ENCODE results near the gene CTCFL.
"Not testable (repeated sequence)": the region's sequence is repeated elsewhere in the genome, so short reads cannot be mapped to it uniquely, and the experiment has no call there.

The CTCFL gene

DNA sequence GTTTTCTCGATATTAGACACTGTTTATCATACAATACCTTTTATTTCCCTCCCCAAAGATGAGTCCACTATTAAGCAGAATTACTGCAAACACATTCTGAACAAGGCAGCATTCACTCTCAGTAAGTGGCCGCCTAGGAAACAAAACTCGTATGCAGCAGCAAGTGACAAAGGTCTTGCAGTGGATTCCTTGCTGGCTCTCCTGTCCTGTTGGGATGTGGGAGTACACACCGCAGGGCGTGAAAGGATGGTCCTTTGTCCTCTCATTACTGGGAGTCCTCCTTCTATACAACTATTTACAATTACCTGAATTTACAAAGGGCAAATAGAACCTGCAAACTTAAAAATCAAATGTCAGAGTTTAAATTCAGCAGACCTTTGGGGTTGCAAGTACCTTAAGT, 16.1 kb downstream of the CTCFL start:
- DNase-seq, result no peak

DNA sequence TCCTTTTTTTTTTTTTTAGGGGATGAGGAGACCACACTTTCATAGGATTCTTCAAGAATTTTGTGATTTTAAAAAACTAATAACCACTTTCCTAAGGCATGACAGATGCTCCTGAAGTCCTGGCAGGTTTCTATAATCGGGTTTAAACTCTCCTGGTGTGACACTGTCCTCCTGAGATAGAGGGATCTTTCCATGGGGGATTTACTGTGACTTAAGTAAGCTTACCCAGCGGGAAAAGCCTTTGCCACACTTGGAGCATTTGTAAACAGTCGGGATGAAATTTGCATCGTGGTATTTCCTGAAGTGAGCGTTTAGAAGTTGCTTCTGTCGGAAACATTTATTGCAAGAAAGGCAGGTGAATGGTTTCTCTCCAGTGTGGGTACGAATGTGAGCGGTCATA, 16.6 kb downstream of the CTCFL start:
- DNase-seq, result no peak

DNA sequence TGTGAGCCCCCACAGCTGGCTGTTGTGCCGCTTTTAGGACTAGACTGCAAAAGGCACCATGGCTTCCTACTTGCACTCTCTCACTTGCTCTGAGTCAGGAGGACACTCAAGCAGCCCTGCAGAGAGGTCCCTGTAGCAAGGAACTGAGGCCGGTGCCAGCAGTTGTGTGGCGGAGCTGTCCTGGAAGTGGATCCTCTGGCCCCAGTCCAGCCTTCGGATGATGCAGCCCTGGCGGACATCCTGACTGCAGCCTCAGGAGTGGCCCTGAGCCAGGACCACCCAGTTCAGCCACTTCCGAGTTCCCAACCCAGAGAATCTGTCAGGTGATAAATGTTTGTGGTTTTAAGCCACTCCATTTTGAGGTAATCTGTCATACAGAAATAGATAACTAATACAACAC, 17.5 kb downstream of the CTCFL start:
- no peak for DNase-seq

DNA sequence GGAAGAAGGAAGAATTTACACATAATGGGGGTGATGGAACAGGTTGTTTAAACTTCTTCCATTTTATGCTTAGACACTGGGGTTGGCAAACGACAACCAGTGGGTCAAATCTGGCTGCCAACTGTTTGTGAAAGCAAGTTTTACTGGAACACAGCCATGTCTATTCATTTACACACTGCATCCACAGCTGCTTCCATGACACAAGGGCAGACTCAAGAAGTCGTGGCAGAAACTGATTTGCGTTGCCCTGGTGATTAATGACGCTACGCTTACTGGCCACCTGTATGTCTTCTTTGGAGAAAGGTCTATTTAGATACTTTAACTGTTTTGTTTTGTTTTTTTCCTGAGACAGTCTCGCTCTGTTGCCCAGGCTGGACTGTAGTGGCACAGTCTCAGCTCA, 19.0 kb downstream of the CTCFL start:
- no peak for DNase-seq

DNA sequence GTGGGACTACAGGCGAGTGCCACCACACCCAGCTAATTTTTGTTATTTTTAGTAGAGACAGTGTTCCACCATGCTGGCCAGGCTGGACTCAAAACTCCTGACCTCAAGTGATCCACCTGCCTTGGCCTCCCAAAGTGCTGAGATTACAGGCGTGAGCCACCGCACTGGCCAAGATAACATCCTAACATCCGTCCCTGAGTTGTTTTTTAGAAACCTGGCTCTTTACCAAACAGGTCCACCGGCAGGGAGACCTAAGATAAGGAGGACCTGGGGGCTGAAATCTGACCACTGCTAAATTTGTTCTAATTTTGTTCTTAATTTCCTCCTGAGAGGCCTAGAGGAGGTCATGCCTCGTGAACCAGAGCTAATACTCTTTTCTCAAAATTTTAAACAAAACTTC, 20.5 kb downstream of the CTCFL start:
- no peak for DNase-seq

DNA sequence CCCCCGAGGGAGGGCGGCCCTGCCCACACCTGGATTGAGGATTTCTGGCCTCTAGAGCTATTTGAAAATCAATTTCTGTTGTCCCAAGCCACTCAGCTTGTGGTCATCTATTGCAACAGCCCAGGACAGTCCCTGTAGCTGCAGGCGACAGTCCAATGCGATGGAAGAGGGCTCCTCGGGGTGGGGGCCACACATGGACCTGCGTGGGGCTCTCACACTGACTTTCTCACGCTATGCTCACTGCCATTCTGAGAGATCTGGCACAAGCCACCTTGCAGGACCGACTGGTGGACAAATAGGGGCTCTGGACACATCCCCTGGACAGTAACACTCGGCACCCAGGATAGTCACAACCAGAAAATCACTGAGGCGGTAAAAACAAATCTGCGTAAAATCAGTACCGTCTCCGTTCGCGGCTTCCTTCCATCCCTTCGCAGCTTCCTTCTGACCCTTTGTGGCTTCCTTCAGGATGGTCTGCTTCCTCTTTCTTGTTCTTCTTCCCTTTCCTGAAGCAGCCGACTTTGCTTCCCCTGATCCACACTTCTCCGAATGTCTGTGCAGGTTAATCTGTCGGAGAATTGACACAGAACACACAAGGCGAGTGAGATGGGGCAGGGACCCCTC, 21.8 kb downstream of the CTCFL start:
- no peak for DNase-seq

DNA sequence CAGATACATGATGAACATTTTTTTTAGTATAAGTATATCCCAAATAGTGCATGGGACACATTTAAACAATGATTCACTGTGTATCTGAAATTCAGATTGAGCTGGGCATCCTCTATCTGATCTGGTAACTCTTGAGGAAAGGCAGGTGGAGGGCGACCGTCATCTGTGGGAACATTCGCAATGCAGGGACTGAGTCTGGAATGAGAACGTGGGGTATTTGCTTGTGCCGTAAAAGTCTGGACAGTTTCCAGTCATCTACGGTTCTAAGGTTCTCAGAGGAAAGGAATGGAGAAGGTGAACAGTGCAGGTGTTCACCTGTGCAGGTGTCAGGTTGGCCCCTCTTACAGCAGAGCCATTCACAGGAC, 22.6 kb downstream of the CTCFL start:
- DNase-seq, result no peak

DNA sequence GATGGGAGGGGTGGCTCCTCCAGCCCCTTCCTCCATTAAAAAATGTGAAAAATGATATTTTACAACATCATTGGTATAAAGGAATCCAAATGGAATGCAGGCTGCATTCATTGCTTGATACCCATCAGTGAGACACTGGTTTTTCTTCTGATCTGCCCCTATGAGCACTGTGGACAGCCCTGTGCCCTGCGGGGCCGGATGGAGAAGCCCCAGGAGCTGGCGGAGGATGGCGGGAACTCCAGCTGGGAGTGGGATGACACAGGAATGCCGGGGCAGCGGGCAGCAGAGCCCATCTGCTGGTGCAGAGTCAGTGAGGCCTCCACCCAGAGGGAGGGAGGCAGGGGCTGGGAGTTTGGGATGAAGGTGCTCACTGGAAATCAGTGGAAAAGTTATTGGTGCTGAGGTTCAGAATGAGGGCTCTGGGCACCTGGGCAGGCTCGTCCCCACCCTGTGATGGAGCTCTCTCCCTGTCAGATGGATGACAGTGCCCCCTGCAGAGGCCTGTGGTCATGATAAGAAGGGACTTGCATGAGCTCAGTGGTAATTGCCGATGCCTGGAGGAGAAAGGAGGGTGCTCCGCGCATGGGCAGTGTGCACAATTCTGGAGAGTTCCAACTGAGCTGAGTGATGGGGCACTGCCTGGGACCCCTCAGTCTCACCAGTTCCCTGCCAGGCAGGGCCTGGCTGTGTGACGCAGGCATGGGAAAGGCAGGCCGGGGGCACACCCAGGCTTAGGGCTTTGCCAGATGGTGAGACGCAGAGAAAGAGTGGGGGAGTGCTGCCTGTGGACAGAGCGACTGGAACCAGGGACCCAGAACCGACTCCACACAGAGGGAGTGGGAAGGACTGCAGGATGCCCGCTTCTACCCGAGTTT, 23.2 kb downstream of the CTCFL start:
- DNase-seq, result no peak

DNA sequence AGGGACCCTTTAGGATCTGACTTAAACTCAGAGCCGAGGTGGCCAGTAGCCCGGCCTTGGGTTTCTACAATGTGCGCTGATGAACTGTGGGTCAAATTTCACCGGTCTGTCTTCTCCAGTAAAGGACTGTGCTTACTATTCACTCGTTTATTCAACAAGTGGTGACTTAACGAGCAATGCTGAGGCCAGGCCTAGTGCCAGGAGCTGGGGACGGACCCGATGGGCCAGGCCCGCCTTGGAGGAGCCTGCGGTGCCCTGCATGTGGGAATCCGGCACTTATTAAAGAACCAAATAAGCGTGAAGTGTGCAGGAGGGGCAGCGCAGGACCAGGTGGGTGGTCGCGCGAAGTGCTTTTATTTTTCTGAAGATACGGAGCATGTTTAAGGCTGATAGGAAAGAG, 24.0 kb downstream of the CTCFL start:
- no peak for DNase-seq

DNA sequence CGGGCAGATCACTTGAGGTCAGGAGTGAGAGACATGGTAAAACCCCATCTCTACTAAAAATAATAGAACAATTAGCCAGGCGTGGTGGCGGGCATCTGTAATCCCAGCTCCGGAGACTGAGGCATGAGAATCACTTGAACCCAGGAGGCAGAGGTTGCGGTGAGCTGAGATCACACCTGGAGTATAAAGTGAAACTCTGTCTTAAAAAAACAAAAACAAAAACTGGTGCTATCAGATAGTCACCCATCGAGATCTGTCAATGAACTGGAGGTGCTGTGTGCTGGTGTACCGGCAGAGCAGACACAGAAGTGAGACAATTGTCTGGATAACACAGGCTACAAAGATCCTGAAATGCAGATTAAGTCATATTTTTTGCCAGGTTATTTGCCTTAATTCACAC, 24.7 kb downstream of the CTCFL start:
- no peak for DNase-seq

DNA sequence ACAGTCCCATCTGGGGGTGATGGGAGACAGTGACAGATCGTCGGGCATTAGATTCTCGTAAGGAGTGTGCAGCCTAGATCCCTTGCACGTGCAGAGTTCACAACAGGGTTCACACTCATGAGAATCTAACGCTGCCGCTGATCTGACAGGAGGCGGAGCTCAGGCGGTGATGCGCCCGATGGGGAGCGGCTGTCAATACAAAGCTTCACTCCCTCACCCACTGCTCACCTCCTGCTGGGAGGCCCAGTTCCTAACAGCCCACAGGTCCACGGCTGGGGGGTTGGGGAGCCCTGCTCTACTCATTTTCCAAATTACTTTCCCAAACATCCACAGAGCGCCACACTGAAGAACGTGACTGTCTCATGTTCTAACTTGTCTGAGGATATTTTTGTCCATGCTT, 25.3 kb downstream of the CTCFL start:
- no peak for DNase-seq

DNA sequence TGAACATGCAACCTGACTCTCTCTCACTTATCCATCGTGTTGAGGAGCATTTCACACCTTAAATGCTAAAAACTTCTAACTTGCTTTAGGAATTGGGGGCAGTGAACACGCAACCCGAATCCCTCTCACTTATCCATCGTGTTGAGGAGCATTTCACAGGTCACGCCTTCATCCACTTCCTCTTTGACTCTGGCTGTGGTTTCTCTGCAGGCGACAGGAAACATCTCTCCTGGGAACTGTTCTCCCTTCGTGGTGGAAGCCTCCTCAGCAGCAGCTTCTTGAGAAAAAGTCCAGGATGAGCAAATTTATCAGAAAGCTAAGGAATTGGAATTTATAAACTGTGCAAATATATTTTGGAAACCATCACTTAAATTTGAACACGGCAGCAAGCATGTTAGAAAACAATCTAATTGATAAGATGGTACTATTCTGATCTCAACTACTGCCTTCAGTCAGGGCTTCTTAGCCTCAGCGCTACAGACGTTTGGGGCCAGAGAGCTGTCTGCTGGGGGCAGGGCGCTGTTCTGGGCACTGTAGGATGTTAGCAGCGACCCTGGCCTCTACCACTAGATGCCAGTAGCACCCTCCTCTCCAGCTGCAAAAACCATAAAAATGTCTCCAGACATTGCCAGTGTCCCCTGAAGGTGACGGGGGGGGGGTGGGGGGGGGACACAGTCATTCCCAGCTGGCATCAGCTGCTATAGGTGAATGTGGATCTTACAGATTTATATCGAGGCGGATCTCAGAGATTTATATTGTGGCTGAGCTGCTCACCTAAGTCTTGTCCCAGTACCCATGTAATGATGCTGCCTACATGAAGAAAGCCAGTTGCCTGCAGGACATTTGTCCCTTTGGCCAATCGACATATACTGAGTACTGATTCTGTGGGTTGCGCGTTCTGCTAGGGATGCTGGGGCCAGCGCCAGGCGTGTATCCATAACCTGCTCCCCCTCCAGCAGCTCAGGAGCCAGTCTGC, 26.2 kb downstream of the CTCFL start:
- DNase-seq, result peak; percentile 47

DNA sequence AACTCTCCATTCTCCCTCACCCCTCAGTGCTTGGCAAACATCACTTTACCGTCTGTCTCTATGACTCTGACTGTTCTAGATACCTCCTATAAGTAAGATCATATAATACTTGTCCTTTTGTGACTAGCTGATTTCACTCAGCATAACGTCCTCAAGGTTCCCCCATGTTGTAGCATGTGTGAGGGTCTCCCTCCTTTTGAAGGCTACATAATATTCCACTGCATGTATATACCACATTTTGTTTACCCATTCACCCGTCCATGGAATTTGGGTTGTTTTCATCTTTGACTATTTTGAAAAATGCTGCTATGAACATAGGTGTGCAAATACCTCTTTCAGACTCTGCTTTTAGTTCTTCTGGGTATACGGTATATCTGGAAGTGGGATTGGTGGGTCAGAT, 28.3 kb downstream of the CTCFL start:
- no peak for DNase-seq

DNA sequence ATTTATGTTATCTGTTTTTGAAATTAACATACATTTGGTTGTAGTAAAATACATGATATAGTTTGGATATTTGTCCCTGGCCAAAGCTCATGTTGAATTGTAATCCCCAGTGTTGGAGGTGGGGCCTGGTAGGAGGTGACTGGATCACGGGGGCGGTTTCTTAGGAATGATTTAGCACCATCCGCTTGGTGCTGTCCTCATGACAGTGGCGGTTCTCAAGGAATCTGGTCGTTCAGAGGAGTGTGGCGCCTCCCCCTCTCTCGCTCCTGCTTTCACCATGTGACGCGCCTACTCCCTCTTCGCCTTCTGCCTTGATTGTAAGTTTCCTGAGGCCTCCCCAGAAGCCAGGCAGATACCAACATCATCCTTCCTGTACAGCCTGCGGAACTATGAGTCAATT, 29.0 kb downstream of the CTCFL start:
- DNase-seq, result no peak

DNA sequence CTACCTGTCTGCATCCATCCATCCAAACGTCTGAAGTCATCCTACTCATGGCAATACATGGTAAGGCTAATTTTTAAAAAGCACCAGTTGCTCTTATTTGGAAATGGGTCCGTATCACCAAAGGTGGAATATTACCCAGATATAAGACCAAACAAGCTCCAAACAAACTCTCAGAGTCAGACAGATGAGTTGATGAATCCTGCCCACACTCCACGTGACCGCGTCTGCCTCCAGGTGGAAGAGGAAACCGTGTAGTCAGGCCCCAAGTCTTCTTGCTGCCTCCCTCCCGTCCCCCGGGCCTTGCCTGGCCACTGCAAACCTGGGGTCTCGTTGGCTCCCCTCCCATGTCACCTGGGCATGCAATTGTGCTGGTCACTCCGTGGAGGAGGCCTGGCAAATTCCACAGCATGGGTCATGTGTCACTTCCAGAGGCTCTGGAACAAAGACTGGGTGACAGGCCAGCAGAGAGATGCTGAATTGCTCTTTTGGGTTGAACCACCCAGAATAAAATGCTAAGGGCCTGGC, 31.8 kb downstream of the CTCFL start:
- no peak for DNase-seq

DNA sequence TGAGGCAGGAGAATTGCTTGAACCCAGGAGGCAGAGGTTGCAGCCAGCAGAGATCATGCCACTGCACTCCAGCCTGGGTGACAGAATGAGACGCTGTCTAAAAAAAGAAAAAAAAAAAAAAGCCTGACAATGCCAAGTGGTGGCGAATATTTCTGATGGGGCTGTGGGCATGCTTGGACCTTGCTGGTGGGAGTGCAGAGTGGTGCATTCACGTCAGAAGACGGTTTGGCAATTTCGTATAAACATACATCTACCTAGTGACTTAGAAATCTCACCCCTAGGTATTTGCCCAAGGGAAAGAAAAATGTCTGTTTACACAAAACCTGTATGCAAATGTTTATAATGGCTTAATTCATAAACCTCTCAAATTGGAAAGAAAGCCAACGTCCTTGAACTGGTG, 33.6 kb downstream of the CTCFL start:
- DNase-seq, result no peak

DNA sequence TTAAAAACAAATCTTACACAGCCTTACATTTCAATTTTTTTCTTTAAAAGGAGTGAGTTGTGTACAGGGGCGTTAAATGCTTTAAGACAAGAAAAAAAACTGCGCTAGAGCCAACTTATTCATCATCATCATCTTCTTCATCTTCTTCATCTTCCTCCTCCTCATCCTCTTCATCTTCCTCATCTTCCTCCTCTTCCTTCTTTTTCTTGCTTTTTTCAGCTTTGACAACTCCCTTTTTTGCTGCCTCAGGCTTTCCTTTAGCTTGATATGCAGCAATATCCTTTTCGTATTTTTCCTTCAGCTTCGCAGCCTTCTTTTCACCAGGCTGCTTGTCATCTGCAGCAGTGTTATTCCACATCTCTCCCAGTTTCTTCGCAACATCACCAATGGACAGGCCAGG, 36.7 kb downstream of the CTCFL start:
- not testable (repeated sequence) for DNase-seq

DNA sequence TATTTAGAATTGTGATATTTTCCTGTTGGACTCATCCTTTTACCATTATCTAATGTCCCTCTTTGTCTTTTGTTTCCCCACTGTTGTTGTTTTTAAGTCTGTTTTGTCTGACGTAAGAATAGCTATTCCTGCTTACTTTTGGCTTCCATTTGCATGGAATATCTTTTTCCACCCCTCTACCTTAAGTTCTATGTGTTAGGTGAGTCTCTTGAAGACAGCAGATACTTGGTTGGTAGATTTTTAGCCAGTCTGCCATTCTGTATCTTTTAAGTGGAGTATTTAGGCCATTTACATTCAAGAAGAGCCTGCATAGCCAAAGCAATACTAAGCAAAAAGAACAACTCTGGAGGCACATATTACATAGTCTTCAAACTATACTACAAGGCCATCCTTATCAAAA, 39.2 kb downstream of the CTCFL start:
- no peak for DNase-seq

DNA sequence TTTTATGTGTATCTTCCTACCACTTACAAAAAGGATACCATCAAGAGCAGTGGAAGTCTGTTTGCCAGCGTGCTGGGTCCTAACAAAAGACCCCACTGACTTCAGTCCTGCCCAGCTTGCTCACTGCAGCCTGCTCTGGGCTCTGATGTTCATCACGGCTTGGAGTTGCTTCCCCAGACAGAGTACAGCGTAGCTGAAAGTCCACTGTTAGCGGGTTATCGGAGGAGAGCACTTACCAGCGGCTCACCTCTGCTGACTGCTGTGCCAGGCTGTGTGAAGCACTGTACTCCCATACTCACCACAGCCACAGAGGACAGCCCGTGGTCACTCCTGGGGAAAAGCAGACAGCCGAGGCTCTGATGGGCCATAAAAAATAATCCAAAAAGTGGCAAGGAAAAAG, 40.2 kb downstream of the CTCFL start:
- no peak for DNase-seq

DNA sequence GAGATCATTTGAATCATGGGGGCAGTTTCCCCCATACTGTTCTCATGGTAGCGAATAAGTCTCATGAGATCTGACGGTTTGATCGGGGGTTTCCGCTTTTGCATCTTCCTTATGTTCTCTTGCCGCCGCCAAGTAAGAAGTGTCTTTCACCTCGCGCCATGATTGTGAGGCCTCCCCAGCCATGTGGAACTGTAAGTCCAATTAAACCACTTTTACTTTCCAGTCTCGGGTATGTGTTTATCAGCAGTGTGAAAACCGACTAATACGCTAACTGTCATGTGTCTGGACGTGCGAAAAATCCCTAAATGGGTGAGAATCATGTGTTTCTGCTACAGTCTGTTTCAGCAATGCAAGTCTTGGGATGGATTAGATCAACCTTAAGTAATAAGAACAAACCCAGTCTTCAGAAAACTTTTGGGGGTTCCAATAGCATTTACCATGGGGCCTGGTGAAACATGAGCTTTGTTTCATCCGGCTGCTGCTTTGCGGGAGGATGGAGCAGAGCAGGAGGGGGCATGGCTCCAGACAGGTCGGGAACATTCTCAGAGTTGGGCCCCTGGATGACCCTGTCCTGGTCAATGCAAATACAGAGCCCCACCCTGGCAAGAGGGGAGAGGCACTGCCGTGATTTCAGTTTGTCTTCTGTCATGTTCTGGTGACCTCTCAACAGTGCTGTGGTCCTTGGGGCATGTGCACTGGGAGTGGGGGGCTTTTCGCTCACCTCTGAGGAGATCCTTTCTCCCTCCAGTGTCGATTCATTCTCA, 41.5 kb downstream of the CTCFL start:
- DNase-seq, result no peak

DNA sequence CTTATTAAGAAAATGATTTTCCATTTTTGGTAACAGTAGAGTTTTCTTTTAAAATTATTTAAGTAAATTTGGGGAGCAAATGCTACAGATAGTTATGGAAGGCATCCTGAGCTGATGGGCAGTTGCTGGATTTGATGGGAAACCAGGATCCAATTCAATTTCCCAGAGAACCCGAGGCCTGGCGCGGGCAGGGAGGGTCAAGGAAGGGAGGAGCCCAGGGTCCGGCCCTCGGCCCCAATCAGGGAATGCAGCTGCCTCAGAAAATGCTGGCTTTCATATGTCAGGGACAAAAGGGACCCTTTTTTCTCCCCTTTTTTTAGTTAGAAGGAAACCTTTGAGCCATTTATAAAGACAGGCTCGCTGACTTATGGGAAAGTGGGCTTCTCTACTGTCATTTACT, 42.1 kb downstream of the CTCFL start:
- no peak for DNase-seq

DNA sequence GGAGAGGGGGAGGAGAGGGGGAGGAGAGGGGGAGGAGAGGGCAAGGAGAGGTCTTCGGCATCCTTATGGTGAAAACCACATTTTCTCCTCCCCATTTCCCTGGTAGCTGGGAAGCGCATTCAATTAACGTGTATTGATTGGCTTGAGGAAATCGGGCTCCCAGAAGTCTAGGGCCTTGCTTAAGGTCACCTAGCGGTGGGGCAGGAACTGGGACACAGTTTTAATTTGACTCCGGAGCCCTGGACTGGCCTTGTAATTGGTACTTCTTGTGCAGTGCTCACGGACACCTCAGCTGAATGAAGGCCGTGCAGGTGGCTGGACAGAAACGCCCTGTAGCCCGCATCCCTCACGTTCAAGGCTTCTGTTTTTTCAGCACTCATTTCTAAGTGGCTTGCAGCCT, 42.8 kb downstream of the CTCFL start:
- no peak for DNase-seq

DNA sequence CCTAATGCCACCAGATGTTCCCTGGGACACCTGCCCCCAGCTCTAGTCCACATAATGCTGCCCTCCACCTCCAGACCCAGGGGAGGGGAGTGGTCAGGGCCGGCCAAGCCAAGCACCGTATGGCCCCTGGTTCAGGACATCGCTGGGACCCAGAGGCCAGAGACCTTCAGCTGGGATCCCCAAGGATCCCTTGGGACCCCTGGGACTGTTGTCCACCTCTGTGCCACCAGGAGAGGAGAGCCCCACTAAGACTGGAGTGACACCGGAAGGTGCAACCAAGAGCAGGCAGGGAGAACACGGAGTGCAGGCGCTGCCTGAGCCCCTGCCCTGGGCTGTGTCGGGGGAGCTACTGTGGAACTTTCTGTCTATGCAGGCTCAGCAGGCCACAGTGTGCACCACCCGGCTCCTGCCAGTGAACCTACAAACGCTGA, 43.6 kb downstream of the CTCFL start:
- DNase-seq, result no peak
